Measurements from ENCODE around the gene MAPK1.

GRCh38 chr22:21713428-21714058 is 153.9 kb downstream of the MAPK1 start:
- TF ChIP-seq CTCF (IDR thresholded peaks at IDR 0.05) (no peak), EP300 (IDR thresholded peaks at IDR 0.05) (no peak), POLR2A (IDR thresholded peaks at IDR 0.05; ENCODE audit: low read depth) (no peak), POLR2AphosphoS5 (IDR thresholded peaks at IDR 0.05) (no peak)

Measured in esophagus muscularis mucosa (tissue), 4 donors.